ENCODE measurements around the gene CDK19.

The CDK19 gene

GRCh38 chr6:110625883-110626282 is 189.4 kb downstream of the CDK19 start:
- no peak for DNase-seq (ENCODE audit: low read depth)
- TF ChIP-seq CTCF (IDR thresholded peaks at IDR 0.05; ENCODE audit: control insufficient read depth, extremely low read depth, insufficient read depth) = no peak

GRCh38 chr6:110622912-110623578 is 192.2 kb downstream of the CDK19 start:
- peak; percentile 95 for DNase-seq (ENCODE audit: low read depth)
- no peak for TF ChIP-seq CTCF (IDR thresholded peaks at IDR 0.05; ENCODE audit: control insufficient read depth, extremely low read depth, insufficient read depth)
- no peak overlapping the region for H3K4me3 ChIP-seq (ENCODE audit: low read depth, low read length)

More at GRCh38 chr6:110625883-110626282, 189.4 kb downstream of the CDK19 start:
- H3K4me3 ChIP-seq (ENCODE audit: low read depth, low read length) = no peak overlapping the region

- no peak overlapping the region for H3K4me3 ChIP-seq (ENCODE audit: low read depth, low read length)
- TF ChIP-seq CTCF (IDR thresholded peaks at IDR 0.05; ENCODE audit: control insufficient read depth, extremely low read depth, insufficient read depth) = no peak
- no peak for DNase-seq (ENCODE audit: low read depth)
Measured at GRCh38 chr6:110621061-110621460, 194.2 kb downstream of the CDK19 start.

- no peak overlapping the region for H3K4me3 ChIP-seq (ENCODE audit: low read depth, low read length)
- peak; percentile 46 for DNase-seq (ENCODE audit: low read depth)
- no peak for TF ChIP-seq CTCF (IDR thresholded peaks at IDR 0.05; ENCODE audit: control insufficient read depth, extremely low read depth, insufficient read depth)
Measured at GRCh38 chr6:110620065-110620464, 195.2 kb downstream of the CDK19 start.

GRCh38 chr6:110619275-110619908 is 195.9 kb downstream of the CDK19 start:
- no peak overlapping the region for H3K4me3 ChIP-seq (ENCODE audit: low read depth, low read length)
- no peak for DNase-seq (ENCODE audit: low read depth)
- no peak for TF ChIP-seq CTCF (IDR thresholded peaks at IDR 0.05; ENCODE audit: control insufficient read depth, extremely low read depth, insufficient read depth)

GRCh38 chr6:110618591-110619267 is 196.5 kb downstream of the CDK19 start:
- no peak overlapping the region for H3K4me3 ChIP-seq (ENCODE audit: low read depth, low read length)
- TF ChIP-seq CTCF (IDR thresholded peaks at IDR 0.05; ENCODE audit: control insufficient read depth, extremely low read depth, insufficient read depth) = peak; percentile 62
- peak; percentile 62 for DNase-seq (ENCODE audit: low read depth)

Data from LNCaP clone FGC (cell line).